ENCODE data around the gene NLGN4X.

Gene NLGN4X

DNA sequence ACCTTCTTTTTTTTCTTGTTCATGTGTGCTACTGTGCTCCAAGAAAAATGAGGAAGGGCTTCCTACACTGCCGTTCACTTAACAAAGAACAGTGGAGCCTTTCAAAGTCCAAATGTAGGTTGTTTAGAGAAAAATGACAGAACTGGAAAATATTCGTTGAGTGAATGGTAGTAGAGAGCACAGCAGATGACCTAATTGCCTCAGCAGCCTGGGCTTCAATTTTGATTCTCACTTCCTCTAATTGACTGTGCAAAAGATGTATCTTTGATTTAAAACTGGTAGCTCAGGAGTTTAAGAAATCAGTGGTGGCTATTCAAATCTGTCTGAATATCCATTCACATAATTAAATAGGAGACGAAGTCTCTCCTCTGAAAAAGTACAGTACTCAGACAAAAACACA, 5.2 kb downstream of the NLGN4X start:
- Histone ChIP-seq H3K27ac (ENCODE audit: low read depth, low read length) (no peak overlapping the region), H3K4me3 (ENCODE audit: low read length) (no peak overlapping the region), H3K36me3 (ENCODE audit: insufficient read depth, low read length) (no peaks in the 10 kb centered on the region), H3K27me3 (ENCODE audit: insufficient read depth, low read length) (no peaks in the 10 kb centered on the region), H3K9ac (ENCODE audit: low read depth, low read length) (no peak overlapping the region), H3K4me1 (ENCODE audit: insufficient read depth, low read length) (peaks cover 17% of the 10 kb centered on the region), H3K9me3 (ENCODE audit: insufficient read depth, low read depth, low read length) (no peaks in the 10 kb centered on the region)
- 89% methylated on average over 3 of the region's 3 CpGs for WGBS

DNA sequence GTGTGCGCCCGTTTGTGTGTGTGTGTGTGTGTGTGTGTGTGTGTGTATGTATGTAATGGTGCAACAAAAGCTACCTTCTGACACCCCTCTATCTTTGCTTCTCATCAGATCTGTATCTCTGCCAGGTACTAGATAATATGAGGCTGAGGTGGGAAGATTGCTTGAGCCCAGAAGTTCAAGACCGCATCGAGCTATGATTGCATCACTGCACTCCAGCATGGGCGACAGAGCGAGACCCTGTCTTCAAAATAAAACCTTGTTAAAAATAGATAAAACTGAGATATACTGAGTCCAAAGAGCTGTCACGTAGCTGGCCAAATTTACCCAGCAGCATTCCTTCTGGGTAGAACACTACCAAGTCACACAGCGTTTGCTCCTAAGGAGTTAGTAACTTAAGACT, 18.4 kb downstream of the NLGN4X start:
- Histone ChIP-seq H3K27ac (ENCODE audit: low read depth, low read length) (no peak overlapping the region), H3K27me3 (ENCODE audit: insufficient read depth, low read length) (no peaks in the 10 kb centered on the region), H3K36me3 (ENCODE audit: insufficient read depth, low read length) (no peaks in the 10 kb centered on the region), H3K9ac (ENCODE audit: low read depth, low read length) (no peak overlapping the region), H3K4me3 (ENCODE audit: low read length) (no peak overlapping the region), H3K4me1 (ENCODE audit: insufficient read depth, low read length) (0 out of 2 replicates have a peak, but pooled peaks cover 10% of the 10 kb centered on the region), H3K9me3 (ENCODE audit: insufficient read depth, low read depth, low read length) (no peaks in the 10 kb centered on the region)
- WGBS, result 95% methylated on average over 7 of the region's 8 CpGs

DNA sequence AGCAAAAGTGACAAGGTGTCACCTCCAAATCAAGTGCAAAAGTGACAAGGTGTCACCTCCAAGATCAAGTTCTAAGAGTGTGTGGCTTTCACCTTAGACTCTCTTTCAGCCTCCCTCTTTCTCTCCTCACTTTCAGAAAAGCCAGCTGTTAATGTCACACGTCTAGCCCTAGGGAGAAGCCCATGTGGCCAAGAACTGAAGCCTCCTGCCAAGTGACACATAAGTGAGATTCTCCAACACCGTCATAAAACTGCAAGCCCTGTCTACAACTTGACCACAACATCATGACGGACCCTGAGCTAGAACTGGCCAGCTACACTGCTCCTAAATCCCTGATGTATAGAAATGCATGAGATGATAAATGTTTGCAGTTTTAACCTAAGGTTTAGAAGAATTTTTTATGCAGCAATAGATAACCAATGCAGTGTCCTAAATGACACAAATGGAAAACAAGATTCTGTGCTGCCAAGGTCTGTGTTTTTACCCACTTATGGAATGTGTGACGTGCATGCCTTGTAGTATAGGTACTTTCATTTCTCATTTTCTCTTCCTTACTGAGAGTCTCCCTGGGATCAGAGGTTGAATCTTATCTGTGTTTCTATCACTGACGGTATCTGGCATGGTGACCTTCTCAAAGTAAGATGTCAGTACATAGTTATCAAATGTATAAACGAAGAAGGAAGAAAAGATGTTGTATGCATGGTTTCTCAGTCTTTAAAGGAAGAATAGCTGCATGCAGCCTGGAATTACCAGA, 25.0 kb downstream of the NLGN4X start:
- H3K27ac ChIP-seq (ENCODE audit: low read depth, low read length), result no peak overlapping the region
- no peaks in the 10 kb centered on the region for H3K4me1 ChIP-seq (ENCODE audit: insufficient read depth, low read length)
- H3K4me3 ChIP-seq (ENCODE audit: low read length), result no peak overlapping the region
- 94% methylated on average over 6 of the region's 6 CpGs for WGBS
- no peak overlapping the region for H3K9ac ChIP-seq (ENCODE audit: low read depth, low read length)
- H3K27me3 ChIP-seq (ENCODE audit: insufficient read depth, low read length), result no peaks in the 10 kb centered on the region
- H3K36me3 ChIP-seq (ENCODE audit: insufficient read depth, low read length), result no peaks in the 10 kb centered on the region
- no peaks in the 10 kb centered on the region for H3K9me3 ChIP-seq (ENCODE audit: insufficient read depth, low read depth, low read length)

DNA sequence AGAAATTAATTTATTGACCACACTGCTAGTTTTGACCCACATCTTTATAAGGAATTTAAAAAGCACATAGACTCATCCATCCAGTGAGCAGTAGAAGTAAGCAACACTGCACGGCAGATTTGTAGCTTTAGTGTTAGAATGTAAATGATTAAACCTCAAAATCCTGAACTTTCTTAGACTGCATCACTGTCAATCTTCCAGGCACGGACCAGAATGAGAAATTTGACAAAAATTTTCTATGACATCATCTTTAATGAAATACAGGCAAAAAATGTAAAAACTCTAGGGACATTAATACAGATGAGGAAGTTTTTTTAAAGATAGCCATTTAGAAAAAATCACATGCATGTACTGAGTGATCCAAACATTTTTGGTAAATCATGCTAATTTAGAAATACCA, 29.2 kb downstream of the NLGN4X start:
- no peaks in the 10 kb centered on the region for H3K4me1 ChIP-seq (ENCODE audit: insufficient read depth, low read length)
- 100% methylated on average over 1 of the region's 2 CpGs for WGBS
- no peak overlapping the region for H3K9ac ChIP-seq (ENCODE audit: low read depth, low read length)
- no peaks in the 10 kb centered on the region for H3K36me3 ChIP-seq (ENCODE audit: insufficient read depth, low read length)
- no peaks in the 10 kb centered on the region for H3K9me3 ChIP-seq (ENCODE audit: insufficient read depth, low read depth, low read length)
- no peak overlapping the region for H3K27ac ChIP-seq (ENCODE audit: low read depth, low read length)
- H3K4me3 ChIP-seq (ENCODE audit: low read length), result no peak overlapping the region
- no peaks in the 10 kb centered on the region for H3K27me3 ChIP-seq (ENCODE audit: insufficient read depth, low read length)

GRCh38 chrX:6187256-6187655, 41.4 kb downstream of the NLGN4X start:
- no peaks in the 10 kb centered on the region for H3K36me3 ChIP-seq (ENCODE audit: insufficient read depth, low read length)
- H3K4me1 ChIP-seq (ENCODE audit: insufficient read depth, low read length), result peaks cover 6% of the 10 kb centered on the region; the same call in 1 of the 2 replicates
- no peaks in the 10 kb centered on the region for H3K9me3 ChIP-seq (ENCODE audit: insufficient read depth, low read depth, low read length)
- H3K4me3 ChIP-seq (ENCODE audit: low read length), result no peak overlapping the region
- no peak overlapping the region for H3K9ac ChIP-seq (ENCODE audit: low read depth, low read length)
- no peaks in the 10 kb centered on the region for H3K27me3 ChIP-seq (ENCODE audit: insufficient read depth, low read length)
- WGBS, result 97% methylated on average over 28 of the region's 28 CpGs
- no peak overlapping the region for H3K27ac ChIP-seq (ENCODE audit: low read depth, low read length)

DNA sequence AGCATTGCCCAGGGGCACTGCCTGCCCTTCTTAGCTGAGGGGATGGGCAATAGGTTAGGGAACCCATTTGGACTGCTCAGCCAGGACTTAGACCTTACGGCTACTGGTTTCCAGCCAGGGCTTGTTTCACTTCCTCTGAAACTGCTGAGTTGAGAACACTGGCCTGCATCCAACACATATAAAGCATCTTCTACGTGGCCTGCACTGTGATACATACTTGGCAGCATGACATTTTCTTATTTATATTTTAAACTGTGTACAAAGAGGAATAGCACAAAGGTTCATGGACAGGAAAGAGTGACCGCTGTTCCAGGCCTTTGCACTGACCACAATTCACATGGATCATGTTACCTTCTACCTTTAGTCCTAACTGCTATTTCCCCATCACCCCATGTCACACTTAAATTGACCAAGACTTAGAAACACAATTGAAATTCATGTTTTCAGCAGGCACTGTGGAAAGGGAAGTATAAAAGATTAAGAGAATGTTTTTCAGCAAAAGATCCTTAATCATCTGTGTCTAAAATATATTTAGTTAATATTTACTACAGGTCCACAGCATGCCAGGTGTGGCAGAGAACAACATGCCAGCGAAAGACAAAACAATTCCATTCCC, 43.7 kb downstream of the NLGN4X start:
- Histone ChIP-seq H3K27me3 (ENCODE audit: insufficient read depth, low read length) (no peaks in the 10 kb centered on the region), H3K4me3 (ENCODE audit: low read length) (no peak overlapping the region), H3K36me3 (ENCODE audit: insufficient read depth, low read length) (no peaks in the 10 kb centered on the region), H3K27ac (ENCODE audit: low read depth, low read length) (no peak overlapping the region), H3K9ac (ENCODE audit: low read depth, low read length) (no peak overlapping the region), H3K9me3 (ENCODE audit: insufficient read depth, low read depth, low read length) (no peaks in the 10 kb centered on the region), H3K4me1 (ENCODE audit: insufficient read depth, low read length) (peaks cover 6% of the 10 kb centered on the region; the same call in 1 of the 2 replicates)
- 96% methylated on average over 3 of the region's 4 CpGs for WGBS

GRCh38 chrX:6175914-6176313, 52.8 kb downstream of the NLGN4X start:
- no peak overlapping the region for H3K4me3 ChIP-seq (ENCODE audit: low read length)
- WGBS, result 97% methylated on average over 3 of the region's 3 CpGs
- no peak overlapping the region for H3K27ac ChIP-seq (ENCODE audit: low read depth, low read length)
- no peaks in the 10 kb centered on the region for H3K36me3 ChIP-seq (ENCODE audit: insufficient read depth, low read length)
- no peaks in the 10 kb centered on the region for H3K9me3 ChIP-seq (ENCODE audit: insufficient read depth, low read depth, low read length)
- H3K9ac ChIP-seq (ENCODE audit: low read depth, low read length), result no peak overlapping the region
- H3K27me3 ChIP-seq (ENCODE audit: insufficient read depth, low read length), result no peaks in the 10 kb centered on the region
- no peaks in the 10 kb centered on the region for H3K4me1 ChIP-seq (ENCODE audit: insufficient read depth, low read length)

- Histone ChIP-seq H3K27ac (ENCODE audit: low read depth, low read length) (no peak overlapping the region), H3K27me3 (ENCODE audit: insufficient read depth, low read length) (no peaks in the 10 kb centered on the region), H3K36me3 (ENCODE audit: insufficient read depth, low read length) (no peaks in the 10 kb centered on the region), H3K9me3 (ENCODE audit: insufficient read depth, low read depth, low read length) (no peaks in the 10 kb centered on the region), H3K9ac (ENCODE audit: low read depth, low read length) (no peak overlapping the region), H3K4me3 (ENCODE audit: low read length) (no peak overlapping the region), H3K4me1 (ENCODE audit: insufficient read depth, low read length) (no peaks in the 10 kb centered on the region; the same call in 1 of the 2 replicates)
Measured at GRCh38 chrX:6170424-6170823, 58.2 kb downstream of the NLGN4X start.

- 94% methylated on average over 8 of the region's 8 CpGs for WGBS
- H3K4me1 ChIP-seq (ENCODE audit: insufficient read depth, low read length), result no peaks in the 10 kb centered on the region; the same call in 1 of the 2 replicates
- H3K36me3 ChIP-seq (ENCODE audit: insufficient read depth, low read length), result no peaks in the 10 kb centered on the region
- H3K4me3 ChIP-seq (ENCODE audit: low read length), result no peak overlapping the region
- H3K9ac ChIP-seq (ENCODE audit: low read depth, low read length), result no peak overlapping the region
- no peak overlapping the region for H3K27ac ChIP-seq (ENCODE audit: low read depth, low read length)
- H3K27me3 ChIP-seq (ENCODE audit: insufficient read depth, low read length), result no peaks in the 10 kb centered on the region
- H3K9me3 ChIP-seq (ENCODE audit: insufficient read depth, low read depth, low read length), result no peaks in the 10 kb centered on the region
Measured at GRCh38 chrX:6169407-6169806, 59.3 kb downstream of the NLGN4X start.

GRCh38 chrX:6163721-6164120, 64.9 kb downstream of the NLGN4X start:
- WGBS, result no CpG with 5 or more reads among the region's 1 CpG
- no peaks in the 10 kb centered on the region for H3K36me3 ChIP-seq (ENCODE audit: insufficient read depth, low read length)
- no peak overlapping the region for H3K4me3 ChIP-seq (ENCODE audit: low read length)
- no peaks in the 10 kb centered on the region for H3K4me1 ChIP-seq (ENCODE audit: insufficient read depth, low read length)
- no peaks in the 10 kb centered on the region for H3K27me3 ChIP-seq (ENCODE audit: insufficient read depth, low read length)
- no peak overlapping the region for H3K9ac ChIP-seq (ENCODE audit: low read depth, low read length)
- H3K27ac ChIP-seq (ENCODE audit: low read depth, low read length), result no peak overlapping the region
- no peaks in the 10 kb centered on the region for H3K9me3 ChIP-seq (ENCODE audit: insufficient read depth, low read depth, low read length)

- no peaks in the 10 kb centered on the region for H3K27me3 ChIP-seq (ENCODE audit: insufficient read depth, low read length)
- H3K9me3 ChIP-seq (ENCODE audit: insufficient read depth, low read depth, low read length), result no peaks in the 10 kb centered on the region
- WGBS, result 87% methylated on average over 5 of the region's 5 CpGs
- H3K4me1 ChIP-seq (ENCODE audit: insufficient read depth, low read length), result no peaks in the 10 kb centered on the region
- no peak overlapping the region for H3K9ac ChIP-seq (ENCODE audit: low read depth, low read length)
- H3K4me3 ChIP-seq (ENCODE audit: low read length), result no peak overlapping the region
- H3K36me3 ChIP-seq (ENCODE audit: insufficient read depth, low read length), result no peaks in the 10 kb centered on the region
- no peak overlapping the region for H3K27ac ChIP-seq (ENCODE audit: low read depth, low read length)
Measured at GRCh38 chrX:6159468-6159867, 69.2 kb downstream of the NLGN4X start.
